Measurements from ENCODE around the gene C2orf80.

Gene C2orf80

GRCh38 chr2:208175840-208176153, 14.0 kb downstream of the C2orf80 start:
- no peak for TF ChIP-seq CTCF (IDR thresholded peaks at IDR 0.05; ENCODE audit: extremely low read depth, missing control alignments)
- no peak for DNase-seq (ENCODE audit: low spot score)

GRCh38 chr2:208175069-208175839, 14.6 kb downstream of the C2orf80 start:
- peak; percentile 77 for TF ChIP-seq CTCF (IDR thresholded peaks at IDR 0.05; ENCODE audit: extremely low read depth, missing control alignments)
- peak; percentile 79 for DNase-seq (ENCODE audit: low spot score)

- no peak for TF ChIP-seq CTCF (IDR thresholded peaks at IDR 0.05; ENCODE audit: extremely low read depth, missing control alignments)
- DNase-seq (ENCODE audit: low spot score), result no peak
Observed at GRCh38 chr2:208174144-208174543, 15.7 kb downstream of the C2orf80 start.

- no peak for DNase-seq (ENCODE audit: low spot score)
- TF ChIP-seq CTCF (IDR thresholded peaks at IDR 0.05; ENCODE audit: extremely low read depth, missing control alignments), result no peak
Observed at GRCh38 chr2:208172125-208172524, 17.7 kb downstream of the C2orf80 start.

- no peak for DNase-seq (ENCODE audit: low spot score)
- TF ChIP-seq CTCF (IDR thresholded peaks at IDR 0.05; ENCODE audit: extremely low read depth, missing control alignments), result no peak
Observed at GRCh38 chr2:208164951-208165755, 24.7 kb downstream of the C2orf80 start.

- no peak for DNase-seq (ENCODE audit: low spot score)
- no peak for TF ChIP-seq CTCF (IDR thresholded peaks at IDR 0.05; ENCODE audit: extremely low read depth, missing control alignments)
Observed at GRCh38 chr2:208163489-208163888, 26.3 kb downstream of the C2orf80 start, which contains the start of gene CRYGA. Gene CRYGA (minus strand): TSS chr2:208163589. CDS start chr2:208163556, 33 bp downstream.

GRCh38 chr2:208156439-208156838, 33.4 kb downstream of the C2orf80 start:
- TF ChIP-seq CTCF (IDR thresholded peaks at IDR 0.05; ENCODE audit: extremely low read depth, missing control alignments), result no peak
- no peak for DNase-seq (ENCODE audit: low spot score)
